OCI-LY7 (cell line): ENCODE results near the gene B3GNT8.

ENCODE experiments used
- CTCF ChIP-seq: fragments of 200-600 bp; sonication (generic); conservative IDR thresholded peaks from 2 replicates; pipeline ENCODE4 v1.5.1; 2014; ENCODE audit warnings: mild to moderate bottlenecking, antibody characterized with exemption, low read length, moderate library complexity, mixed read lengths
- EZH2phosphoT487 ChIP-seq: fragments of 200-600 bp; sonication (generic); IDR thresholded peaks from 2 replicates; pipeline ENCODE4 v1.6.1; 2018; ENCODE audit warnings: low read depth, borderline replicate concordance, mild to moderate bottlenecking, mixed run types, antibody characterized with exemption, low read length, moderate library complexity, mixed read lengths

GRCh38 chr19:41408256-41408655 is 18.9 kb downstream of the B3GNT8 start:
- peak; percentile 52 for TF ChIP-seq CTCF
- TF ChIP-seq EZH2phosphoT487 = no peak
